ENCODE results near the gene EXOC6. TPM values are rescaled to one million over a fixed set of nuclear protein-coding genes. Genes with fewer than 3 reads are reported as not detected.

The EXOC6 gene
- total RNA-seq, 2 experiments from 2014 or later = 8.8 to 9.5 TPM

- no peak for DNase-seq
- POLR2A ChIA-PET = no interaction called here
- H3K27me3 Mint-ChIP-seq = no peaks in the 10 kb centered on the region
- peaks cover 9% of the 10 kb centered on the region for H3K4me1 Mint-ChIP-seq (ENCODE audit: low read depth)
- CTCF ChIA-PET = interaction anchor here (0.7 to 4.1 kb wide), 2 partner anchors 10 to 47 kb away, joined by 3 to 36 read pairs; no protein-coding TSS in a partner anchor
- no peaks in the 10 kb centered on the region for H3K36me3 Mint-ChIP-seq (ENCODE audit: low read depth)
- no peaks in the 10 kb centered on the region for H3K9me3 Mint-ChIP-seq
- ATAC-seq = peak; percentile 45
- no peak overlapping the region for H3K27ac Mint-ChIP-seq
- no peak for TF ChIP-seq CTCF (IDR thresholded peaks at IDR 0.05)
- no peak overlapping the region for H3K4me3 Mint-ChIP-seq
- intact Hi-C loops (cut with micrococcal nuclease) = no loop called here
Measured at GRCh38 chr10:92832998-92833650, 15.2 kb upstream of the EXOC6 start.

- POLR2A ChIA-PET = interaction anchor here (0.9 kb wide), 1 partner anchor 9 kb away, joined by 3 read pairs; no protein-coding TSS in a partner anchor
- no peak for ATAC-seq
- no peaks in the 10 kb centered on the region for H3K9me3 Mint-ChIP-seq
- no peaks in the 10 kb centered on the region for H3K27me3 Mint-ChIP-seq
- CTCF ChIA-PET = interaction anchor here (1.3 to 4.1 kb wide), 4 partner anchors 9 to 14 kb away, joined by 3 to 36 read pairs (median 5); partner anchors contain the start of gene EXOC6
- no peak overlapping the region for H3K27ac Mint-ChIP-seq
- H3K4me3 Mint-ChIP-seq = no peak overlapping the region
- no peak for DNase-seq
- intact Hi-C loops (cut with micrococcal nuclease) = no loop called here
- H3K4me1 Mint-ChIP-seq (ENCODE audit: low read depth) = peaks cover 9% of the 10 kb centered on the region
- TF ChIP-seq CTCF (IDR thresholded peaks at IDR 0.05) = no peak
- H3K36me3 Mint-ChIP-seq (ENCODE audit: low read depth) = no peaks in the 10 kb centered on the region
Measured at GRCh38 chr10:92834331-92834730, 14.0 kb upstream of the EXOC6 start.

- intact Hi-C loops (cut with micrococcal nuclease) = no loop called here
- H3K27me3 Mint-ChIP-seq = no peaks in the 10 kb centered on the region
- DNase-seq (no peak), ATAC-seq (no peak)
- H3K36me3 Mint-ChIP-seq (ENCODE audit: low read depth) = no peaks in the 10 kb centered on the region
- no peak overlapping the region for H3K27ac Mint-ChIP-seq
- POLR2A ChIA-PET = no interaction called here
- peaks cover 9% of the 10 kb centered on the region for H3K4me1 Mint-ChIP-seq (ENCODE audit: low read depth)
- TF ChIP-seq CTCF (IDR thresholded peaks at IDR 0.05) = no peak
- no peaks in the 10 kb centered on the region for H3K9me3 Mint-ChIP-seq
- CTCF ChIA-PET = interaction anchor here (0.9 to 4.1 kb wide), 5 partner anchors 8 to 46 kb away, joined by 3 to 36 read pairs (median 4); partner anchors contain the start of gene EXOC6
- H3K4me3 Mint-ChIP-seq = no peak overlapping the region
Measured at GRCh38 chr10:92834986-92835385, 13.3 kb upstream of the EXOC6 start.

GRCh38 chr10:92837456-92837855 lies 10.9 kb upstream of the EXOC6 start:
- no peaks in the 10 kb centered on the region for H3K36me3 Mint-ChIP-seq (ENCODE audit: low read depth)
- ATAC-seq = no peak
- ChIA-PET CTCF (interaction anchor here (0.9 to 3.9 kb wide), 10 partner anchors 10 to 143 kb away, joined by 3 to 42 read pairs (median 5); partner anchors contain the start of gene EXOC6), POLR2A (no interaction called here)
- no peaks in the 10 kb centered on the region for H3K9me3 Mint-ChIP-seq
- no peaks in the 10 kb centered on the region for H3K4me1 Mint-ChIP-seq (ENCODE audit: low read depth)
- no peak for TF ChIP-seq CTCF (IDR thresholded peaks at IDR 0.05)
- no peak overlapping the region for H3K27ac Mint-ChIP-seq
- H3K27me3 Mint-ChIP-seq = no peaks in the 10 kb centered on the region
- no peak for DNase-seq
- intact Hi-C loops (cut with micrococcal nuclease) = no loop called here
- H3K4me3 Mint-ChIP-seq = no peak overlapping the region
